Neutrophil (primary cell): ENCODE data around the gene CDH15.

Source experiments
- H3K27ac ChIP-seq: fragments of 200-600 bp; sonication (generic); 2 replicates; pipeline ENCODE4 v1.5.1; 2016; ENCODE audit warnings: mild to moderate bottlenecking, moderate library complexity
- H3K27me3 ChIP-seq: fragments of 200-600 bp; sonication (generic); 2 replicates; pipeline ENCODE4 v1.6.0; 2016; ENCODE audit warnings: mild to moderate bottlenecking
- H3K36me3 ChIP-seq: fragments of 200-600 bp; sonication (generic); 2 replicates; pipeline ENCODE4 v1.5.1; 2017
- H3K4me1 ChIP-seq, 2 experiments: fragments of 200-600 bp in 1 of 2; sonication (generic) in 1 of 2; 1 replicate in 1 of 2; 2 replicates in 1 of 2; pipeline versions ENCODE4 v1.5.1 to v1.6.1; 2013 to 2016; ENCODE audit warnings: low read depth in 1 of 2, low read length in 1 of 2, mild to moderate bottlenecking in 1 of 2, moderate library complexity in 1 of 2; ENCODE audit not compliant: control insufficient read depth in 1 of 2, insufficient read depth in 1 of 2
- H3K4me3 ChIP-seq, 2 experiments: fragments of 200-600 bp in 1 of 2; sonication (generic) in 1 of 2; 1 replicate in 1 of 2; 2 replicates in 1 of 2; pipeline ENCODE4 v1.5.1; 2013 to 2016; ENCODE audit warnings: low read depth in 1 of 2, low read length in 1 of 2, mild to moderate bottlenecking in 1 of 2, moderate library complexity in 1 of 2
- H3K9me3 ChIP-seq: fragments of 200-600 bp; sonication (generic); 2 replicates; pipeline ENCODE4 v1.5.1; 2016
- CTCF ChIP-seq: fragments of 200-600 bp; sonication (generic); IDR thresholded peaks from 2 replicates; pipeline ENCODE4 v1.5.1; 2016; ENCODE audit warnings: antibody characterized with exemption

The CDH15 gene

GRCh38 chr16:89166696-89167424 is 4.7 kb upstream of the CDH15 start:
- peaks cover 34% of the 10 kb centered on the region for H3K27me3 ChIP-seq
- no peak for TF ChIP-seq CTCF
- no peak overlapping the region for H3K4me3 ChIP-seq
- H3K36me3 ChIP-seq = no peaks in the 10 kb centered on the region
- no peak overlapping the region for H3K27ac ChIP-seq
- peaks cover 9 to 23% of the 10 kb centered on the region in 2 experiments for H3K4me1 ChIP-seq
- H3K9me3 ChIP-seq = no peaks in the 10 kb centered on the region

- peak; percentile 84 for TF ChIP-seq CTCF
- Histone ChIP-seq H3K27me3 (peaks cover 41% of the 10 kb centered on the region), H3K27ac (no peak overlapping the region), H3K9me3 (no peaks in the 10 kb centered on the region), H3K4me3 (no peak overlapping the region), H3K4me1 (peaks cover 9 to 23% of the 10 kb centered on the region in 2 experiments), H3K36me3 (no peaks in the 10 kb centered on the region)
Measured at GRCh38 chr16:89167425-89167941, 4.1 kb upstream of the CDH15 start.

- no peaks in the 10 kb centered on the region for H3K36me3 ChIP-seq
- H3K9me3 ChIP-seq = no peaks in the 10 kb centered on the region
- H3K4me1 ChIP-seq = peaks cover 9 to 23% of the 10 kb centered on the region in 2 experiments
- H3K27me3 ChIP-seq = peaks cover 52% of the 10 kb centered on the region
- no peak for TF ChIP-seq CTCF
- no peak overlapping the region for H3K27ac ChIP-seq
- no peak overlapping the region for H3K4me3 ChIP-seq
Measured at GRCh38 chr16:89168381-89169189, 3.0 kb upstream of the CDH15 start.

- H3K9me3 ChIP-seq = no peaks in the 10 kb centered on the region
- H3K27me3 ChIP-seq = peaks cover 61% of the 10 kb centered on the region
- no peak for TF ChIP-seq CTCF
- H3K36me3 ChIP-seq = no peaks in the 10 kb centered on the region
- H3K4me1 ChIP-seq = peaks cover 9 to 23% of the 10 kb centered on the region in 2 experiments
- no peak overlapping the region for H3K27ac ChIP-seq
- H3K4me3 ChIP-seq = no peak overlapping the region
Measured at GRCh38 chr16:89169778-89170177, 1.8 kb upstream of the CDH15 start.

GRCh38 chr16:89170346-89171215 is 967 bp upstream of the CDH15 start:
- Histone ChIP-seq H3K4me1 (peaks cover 9 to 23% of the 10 kb centered on the region in 2 experiments), H3K27ac (no peak overlapping the region), H3K9me3 (no peaks in the 10 kb centered on the region), H3K36me3 (no peaks in the 10 kb centered on the region), H3K27me3 (peaks cover 69% of the 10 kb centered on the region), H3K4me3 (peak overlapping the region; percentile 41 to 48)
- TF ChIP-seq CTCF = no peak
